GM18519 (cell line): ENCODE measurements around the gene RAP1GAP.
"Not testable (repeated sequence)": the region's sequence is repeated elsewhere in the genome, so short reads cannot be mapped to it uniquely, and the experiment has no call there.

ENCODE experiments used
- ATAC-seq: cut with Tn5 transposase; IDR thresholded peaks from one replicate; pipeline ENCODE4 v1.9.1; 2021; ENCODE audit warnings: mild to moderate bottlenecking, moderate library complexity; ENCODE audit not compliant: unreplicated experiment, low FRiP score

RAP1GAP gene

DNA sequence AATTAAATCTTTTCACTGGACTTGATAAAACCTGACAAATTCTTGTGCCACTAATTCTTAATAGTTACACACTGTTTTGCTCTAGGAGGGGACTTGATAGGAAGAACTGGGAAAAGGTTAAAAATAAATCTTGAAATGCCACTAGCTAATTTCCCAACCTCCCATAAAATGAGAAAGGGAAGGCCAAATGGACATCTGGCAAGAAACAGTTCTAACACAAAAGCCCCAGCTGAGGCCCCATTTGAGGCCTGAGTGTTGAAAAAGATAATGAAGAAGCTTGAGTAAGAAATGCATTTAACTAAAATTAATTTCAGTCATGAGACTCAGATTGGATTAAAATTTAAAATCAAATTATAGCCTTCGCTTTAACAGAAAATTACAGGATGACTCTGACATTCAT is 11.2 kb upstream of the RAP1GAP start:
- ATAC-seq: no peak

DNA sequence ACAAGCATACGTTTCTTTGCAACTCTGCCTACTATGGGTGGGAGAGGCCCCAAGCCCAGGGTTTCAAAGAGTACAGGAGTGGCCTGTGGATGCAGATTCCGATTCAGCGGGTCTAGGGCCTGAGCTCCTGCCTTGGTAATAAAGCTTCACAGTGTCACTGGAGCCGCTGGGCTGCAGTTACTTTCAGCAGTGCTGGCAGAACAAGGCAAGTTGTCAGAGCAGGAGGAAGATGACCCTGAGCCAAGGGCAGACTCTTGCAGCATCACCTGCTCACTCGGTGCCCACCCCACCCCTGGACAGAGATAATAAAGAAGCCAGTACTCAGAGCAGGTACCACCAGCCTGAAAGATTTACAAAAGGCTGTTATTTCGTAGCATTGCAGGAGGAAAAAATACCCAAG is 8.0 kb upstream of the RAP1GAP start:
- no peak for ATAC-seq

GRCh38 chr1:21674957-21675356 is 5.8 kb upstream of the RAP1GAP start:
- ATAC-seq: no peak

DNA sequence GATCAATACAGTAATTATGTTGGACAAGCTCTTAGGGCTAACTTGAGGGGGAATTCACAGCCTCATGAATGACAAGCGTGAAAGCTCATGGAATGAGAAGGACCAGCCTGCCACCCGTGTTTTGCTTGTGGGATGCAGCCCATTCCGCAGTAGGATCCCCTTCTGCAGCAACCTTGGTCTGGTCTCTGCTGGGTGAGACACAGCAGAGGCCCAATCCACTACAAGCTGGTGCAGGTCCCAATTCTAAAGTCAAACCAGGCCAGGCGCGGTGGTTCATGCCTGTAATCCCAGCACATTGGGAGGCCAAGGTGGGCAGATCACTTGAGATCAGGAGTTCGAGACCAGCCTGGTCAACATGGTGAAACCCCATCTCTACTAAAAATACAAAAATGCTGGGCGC is 4.7 kb upstream of the RAP1GAP start:
- ATAC-seq: not testable (repeated sequence)

- no peak for ATAC-seq
Measured at GRCh38 chr1:21673277-21673780, 4.2 kb upstream of the RAP1GAP start.

- ATAC-seq: no peak
Measured at GRCh38 chr1:21672478-21673276, 3.5 kb upstream of the RAP1GAP start.

GRCh38 chr1:21671915-21672314 is 2.8 kb upstream of the RAP1GAP start:
- no peak for ATAC-seq

- no peak for ATAC-seq
Measured at GRCh38 chr1:21670956-21671902, 2.1 kb upstream of the RAP1GAP start.

GRCh38 chr1:21670059-21670881 is 1.1 kb upstream of the RAP1GAP start:
- no peak for ATAC-seq

GRCh38 chr1:21668951-21669257 is 253 bp downstream of the RAP1GAP start:
- ATAC-seq: no peak

GRCh38 chr1:21668232-21668950 is 766 bp downstream of the RAP1GAP start:
- no peak for ATAC-seq

DNA sequence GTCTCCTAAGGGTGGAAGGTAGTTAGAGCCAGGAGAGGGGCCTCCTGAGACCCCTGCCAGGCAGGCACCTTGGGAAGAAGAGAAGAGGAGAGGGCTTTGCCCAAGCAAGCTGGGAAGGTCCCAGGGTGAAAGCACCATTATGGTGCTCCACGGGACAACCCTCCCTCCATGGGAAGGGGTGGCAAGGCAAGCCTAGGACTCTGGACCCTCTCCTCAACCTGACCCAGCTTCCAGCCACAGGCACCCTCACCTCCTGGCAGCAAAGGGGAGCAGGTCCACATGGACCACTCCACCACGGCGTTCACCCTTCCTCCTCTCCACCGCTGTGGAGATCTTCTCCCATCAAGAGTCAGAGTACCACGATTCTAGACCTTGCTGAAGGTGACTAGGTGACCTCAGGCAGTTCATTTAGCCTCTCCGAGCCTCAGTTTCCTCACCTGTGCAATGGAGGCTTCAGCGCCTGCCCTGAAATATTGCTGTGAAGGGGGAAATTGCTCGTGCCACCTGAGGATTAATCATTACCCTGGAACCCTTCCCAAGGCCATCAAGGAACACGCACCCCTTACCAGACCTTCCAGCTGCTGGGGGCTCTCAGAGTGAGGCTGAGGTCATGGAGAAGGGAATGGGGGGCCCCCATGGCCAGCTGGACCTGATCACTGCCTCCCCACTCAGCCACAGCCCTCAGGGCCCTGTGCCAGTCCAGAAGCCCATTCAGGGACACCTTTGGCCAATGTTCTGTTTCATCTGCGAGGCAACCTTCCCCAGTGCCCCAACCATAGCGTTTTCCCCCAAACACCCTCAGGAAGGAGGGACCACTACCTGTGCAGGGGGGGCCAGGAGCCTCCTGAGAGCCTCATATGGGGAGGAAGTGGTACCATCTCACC is 1.6 kb downstream of the RAP1GAP start:
- ATAC-seq: no peak

GRCh38 chr1:21666576-21667320 is 2.4 kb downstream of the RAP1GAP start:
- ATAC-seq: no peak

- ATAC-seq: no peak
Measured at GRCh38 chr1:21665711-21666575, 3.2 kb downstream of the RAP1GAP start.

DNA sequence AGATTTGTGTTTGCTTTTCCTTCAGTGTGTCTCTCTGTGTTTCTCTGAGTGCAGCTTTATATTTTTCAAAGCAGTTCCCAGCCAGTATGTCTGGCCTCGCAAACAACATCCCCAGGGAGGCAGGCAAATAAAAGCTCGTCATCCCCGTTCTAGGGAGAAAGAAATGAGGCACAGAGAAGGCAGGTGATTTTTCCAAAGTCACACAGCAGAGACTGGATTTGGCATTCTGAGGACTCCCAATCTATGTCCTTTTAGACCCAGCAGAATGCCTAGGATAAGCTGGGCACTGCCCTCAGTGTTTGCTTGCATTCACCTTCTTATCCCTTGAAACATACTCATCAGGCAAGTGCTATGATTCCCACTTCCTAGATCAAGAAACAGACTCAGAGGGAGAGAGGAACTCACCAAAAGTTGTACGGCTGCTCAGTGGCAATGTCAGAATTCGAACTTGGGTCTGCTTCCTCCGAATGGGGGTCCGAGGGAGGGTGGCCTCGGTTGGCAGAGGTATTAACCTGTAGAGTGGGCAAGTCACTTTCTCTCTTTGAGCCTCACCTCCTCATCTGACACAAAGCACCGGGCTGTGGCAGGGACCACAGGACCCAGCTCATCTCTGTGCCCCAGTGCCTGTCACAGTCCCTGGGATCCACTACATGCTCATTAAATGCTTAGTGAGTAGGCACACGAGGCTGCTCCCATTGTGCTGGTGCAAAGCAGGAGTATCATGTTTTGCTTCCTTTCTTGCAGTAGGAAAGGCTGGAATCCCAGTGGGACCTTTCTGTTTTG is 4.2 kb downstream of the RAP1GAP start:
- ATAC-seq: no peak

GRCh38 chr1:21663951-21664805 is 5.0 kb downstream of the RAP1GAP start:
- ATAC-seq: no peak
